ENCODE measurements around the gene OSBPL6. TPM values are rescaled to one million over a fixed set of nuclear protein-coding genes. Genes with fewer than 3 reads are reported as not detected.

OSBPL6 gene
- total RNA-seq, 2 donors from 2014 or later, result 0.42 to 0.67 TPM

GRCh38 chr2:178256382-178257042 is 62.2 kb downstream of the OSBPL6 start:
- Mint-ChIP-seq H3K36me3 (ENCODE audit: low read depth) (no peaks in the 10 kb centered on the region), H3K4me3 (no peak overlapping the region), H3K4me1 (no peaks in the 10 kb centered on the region), H3K27me3 (peaks cover 34% of the 10 kb centered on the region), H3K27ac (no peak overlapping the region)
- ATAC-seq, result no peak
- H3K9me3 ChIP-seq (ENCODE audit: control insufficient read depth, low read length, poor library complexity, severe bottlenecking), result no peaks in the 10 kb centered on the region
- no peak for DNase-seq

- ATAC-seq (no peak), DNase-seq (no peak)
- no peaks in the 10 kb centered on the region for H3K4me1 Mint-ChIP-seq
- peaks cover 27% of the 10 kb centered on the region for H3K27me3 Mint-ChIP-seq
- H3K9me3 ChIP-seq (ENCODE audit: control insufficient read depth, low read length, poor library complexity, severe bottlenecking), result no peaks in the 10 kb centered on the region
- no peaks in the 10 kb centered on the region for H3K36me3 Mint-ChIP-seq (ENCODE audit: low read depth)
- H3K4me3 Mint-ChIP-seq, result no peak overlapping the region
- H3K27ac Mint-ChIP-seq, result no peak overlapping the region
Observed at GRCh38 chr2:178257127-178257526, 62.8 kb downstream of the OSBPL6 start.

GRCh38 chr2:178258916-178259315 is 64.6 kb downstream of the OSBPL6 start:
- Mint-ChIP-seq H3K4me3 (no peak overlapping the region), H3K4me1 (no peaks in the 10 kb centered on the region), H3K27me3 (peaks cover 22% of the 10 kb centered on the region), H3K36me3 (ENCODE audit: low read depth) (no peaks in the 10 kb centered on the region), H3K27ac (no peak overlapping the region)
- DNase-seq (no peak), ATAC-seq (no peak)
- no peaks in the 10 kb centered on the region for H3K9me3 ChIP-seq (ENCODE audit: control insufficient read depth, low read length, poor library complexity, severe bottlenecking)

GRCh38 chr2:178263159-178263860 is 69.0 kb downstream of the OSBPL6 start:
- no peaks in the 10 kb centered on the region for H3K9me3 ChIP-seq (ENCODE audit: control insufficient read depth, low read length, poor library complexity, severe bottlenecking)
- Mint-ChIP-seq H3K27me3 (peaks cover 18% of the 10 kb centered on the region), H3K36me3 (ENCODE audit: low read depth) (no peaks in the 10 kb centered on the region), H3K4me1 (no peaks in the 10 kb centered on the region), H3K4me3 (no peak overlapping the region), H3K27ac (no peak overlapping the region)
- ATAC-seq (no peak), DNase-seq (no peak)

- ATAC-seq (no peak), DNase-seq (no peak)
- no peak overlapping the region for H3K27ac Mint-ChIP-seq
- peaks cover 2% of the 10 kb centered on the region for H3K36me3 Mint-ChIP-seq (ENCODE audit: low read depth)
- H3K9me3 ChIP-seq (ENCODE audit: control insufficient read depth, low read length, poor library complexity, severe bottlenecking), result no peaks in the 10 kb centered on the region
- peaks cover 17% of the 10 kb centered on the region for H3K27me3 Mint-ChIP-seq
- no peaks in the 10 kb centered on the region for H3K4me1 Mint-ChIP-seq
- no peak overlapping the region for H3K4me3 Mint-ChIP-seq
Observed at GRCh38 chr2:178264211-178264610, 69.9 kb downstream of the OSBPL6 start.

- H3K27ac Mint-ChIP-seq, result no peak overlapping the region
- H3K27me3 Mint-ChIP-seq, result peaks cover 15% of the 10 kb centered on the region
- no peak for ATAC-seq
Observed at GRCh38 chr2:178265851-178266250, 71.5 kb downstream of the OSBPL6 start.

GRCh38 chr2:178266445-178266844 is 72.1 kb downstream of the OSBPL6 start:
- H3K27me3 Mint-ChIP-seq, result peaks cover 15% of the 10 kb centered on the region
- no peak overlapping the region for H3K4me3 Mint-ChIP-seq
- H3K9me3 ChIP-seq (ENCODE audit: control insufficient read depth, low read length, poor library complexity, severe bottlenecking), result no peaks in the 10 kb centered on the region
- DNase-seq, result no peak
- no peaks in the 10 kb centered on the region for H3K4me1 Mint-ChIP-seq
- peaks cover 2% of the 10 kb centered on the region for H3K36me3 Mint-ChIP-seq (ENCODE audit: low read depth)
- H3K27ac Mint-ChIP-seq, result no peak overlapping the region
- ATAC-seq, result no peak

More at GRCh38 chr2:178265851-178266250, 71.5 kb downstream of the OSBPL6 start:
- DNase-seq, result no peak
- peaks cover 2% of the 10 kb centered on the region for H3K36me3 Mint-ChIP-seq (ENCODE audit: low read depth)
- no peak overlapping the region for H3K4me3 Mint-ChIP-seq
- H3K4me1 Mint-ChIP-seq, result no peaks in the 10 kb centered on the region
- H3K9me3 ChIP-seq (ENCODE audit: control insufficient read depth, low read length, poor library complexity, severe bottlenecking), result no peaks in the 10 kb centered on the region

GRCh38 chr2:178267660-178268059 is 73.3 kb downstream of the OSBPL6 start:
- Mint-ChIP-seq H3K36me3 (ENCODE audit: low read depth) (peaks cover 2% of the 10 kb centered on the region), H3K4me1 (no peaks in the 10 kb centered on the region), H3K4me3 (no peak overlapping the region), H3K27ac (no peak overlapping the region), H3K27me3 (peaks cover 16% of the 10 kb centered on the region)
- no peaks in the 10 kb centered on the region for H3K9me3 ChIP-seq (ENCODE audit: control insufficient read depth, low read length, poor library complexity, severe bottlenecking)
- ATAC-seq (no peak), DNase-seq (no peak)

- Mint-ChIP-seq H3K27ac (no peak overlapping the region), H3K27me3 (peaks cover 20% of the 10 kb centered on the region), H3K4me3 (no peak overlapping the region), H3K36me3 (ENCODE audit: low read depth) (peaks cover 2% of the 10 kb centered on the region), H3K4me1 (no peaks in the 10 kb centered on the region)
- no peak for DNase-seq
- no peak for ATAC-seq
- H3K9me3 ChIP-seq (ENCODE audit: control insufficient read depth, low read length, poor library complexity, severe bottlenecking), result no peaks in the 10 kb centered on the region
Observed at GRCh38 chr2:178268435-178268834, 74.1 kb downstream of the OSBPL6 start.

- DNase-seq (no peak), ATAC-seq (no peak)
- Mint-ChIP-seq H3K27ac (no peak overlapping the region), H3K36me3 (ENCODE audit: low read depth) (peaks cover 2% of the 10 kb centered on the region), H3K27me3 (peaks cover 20% of the 10 kb centered on the region), H3K4me3 (no peak overlapping the region), H3K4me1 (no peaks in the 10 kb centered on the region)
- H3K9me3 ChIP-seq (ENCODE audit: control insufficient read depth, low read length, poor library complexity, severe bottlenecking), result no peaks in the 10 kb centered on the region
Observed at GRCh38 chr2:178269438-178270224, 75.3 kb downstream of the OSBPL6 start.

- DNase-seq, result no peak
- ATAC-seq, result no peak
- no peaks in the 10 kb centered on the region for H3K4me1 Mint-ChIP-seq
- H3K27ac Mint-ChIP-seq, result no peak overlapping the region
- no peak overlapping the region for H3K4me3 Mint-ChIP-seq
- peaks cover 2% of the 10 kb centered on the region for H3K36me3 Mint-ChIP-seq (ENCODE audit: low read depth)
- peaks cover 20% of the 10 kb centered on the region for H3K27me3 Mint-ChIP-seq
- H3K9me3 ChIP-seq (ENCODE audit: control insufficient read depth, low read length, poor library complexity, severe bottlenecking), result no peaks in the 10 kb centered on the region
Observed at GRCh38 chr2:178270338-178270737, 76.0 kb downstream of the OSBPL6 start.

- DNase-seq (no peak), ATAC-seq (no peak)
- H3K27me3 Mint-ChIP-seq, result peaks cover 15% of the 10 kb centered on the region
- H3K36me3 Mint-ChIP-seq (ENCODE audit: low read depth), result peaks cover 2% of the 10 kb centered on the region
- H3K4me3 Mint-ChIP-seq, result no peak overlapping the region
- H3K9me3 ChIP-seq (ENCODE audit: control insufficient read depth, low read length, poor library complexity, severe bottlenecking), result no peaks in the 10 kb centered on the region
- no peak overlapping the region for H3K27ac Mint-ChIP-seq
- H3K4me1 Mint-ChIP-seq, result no peaks in the 10 kb centered on the region
Observed at GRCh38 chr2:178271094-178271493, 76.8 kb downstream of the OSBPL6 start.

GRCh38 chr2:178271629-178272333 is 77.5 kb downstream of the OSBPL6 start:
- no peaks in the 10 kb centered on the region for H3K4me1 Mint-ChIP-seq
- H3K27ac Mint-ChIP-seq, result no peak overlapping the region
- H3K27me3 Mint-ChIP-seq, result peaks cover 18% of the 10 kb centered on the region
- peaks cover 2% of the 10 kb centered on the region for H3K36me3 Mint-ChIP-seq (ENCODE audit: low read depth)
- H3K9me3 ChIP-seq (ENCODE audit: control insufficient read depth, low read length, poor library complexity, severe bottlenecking), result no peaks in the 10 kb centered on the region
- DNase-seq (no peak), ATAC-seq (no peak)
- H3K4me3 Mint-ChIP-seq, result no peak overlapping the region

Measured in T-helper 17 cell (primary cell).